ENCODE measurements around the gene AOC1.

DNA sequence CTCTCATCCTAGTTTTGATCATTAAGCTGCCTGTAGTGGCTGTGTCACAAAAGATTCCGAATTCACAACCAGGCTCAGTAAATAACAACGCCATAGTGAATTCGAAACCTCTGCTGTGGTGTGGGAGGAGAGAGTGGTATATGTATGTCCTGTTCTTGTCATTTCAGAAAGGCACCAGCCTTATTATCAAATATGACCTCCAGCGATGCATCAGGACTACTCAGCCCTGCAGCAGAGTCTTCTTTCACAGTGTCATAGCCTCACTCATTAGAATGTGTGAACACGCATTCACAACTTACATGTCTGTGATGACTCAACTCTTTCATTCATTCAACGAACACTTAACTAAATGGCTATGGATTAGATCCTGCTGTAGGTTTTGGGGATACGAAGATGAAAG, 15.3 kb downstream of the AOC1 start:
- TF ChIP-seq CREB1 (IDR thresholded peaks at IDR 0.05) (no peak), CREB1 (CRISPR knock-in tag; IDR thresholded peaks at IDR 0.05) (no peak), CBFB (CRISPR knock-in tag; IDR thresholded peaks at IDR 0.05) (no peak), ZNF549 (CRISPR knock-in tag; IDR thresholded peaks at IDR 0.05) (no peak), ZNF251 (CRISPR knock-in tag; IDR thresholded peaks at IDR 0.05) (no peak), FOXA1 (IDR thresholded peaks at IDR 0.05) (no peak), FOXA1 (CRISPR knock-in tag; IDR thresholded peaks at IDR 0.05) (no peak), ZNF101 (CRISPR knock-in tag; IDR thresholded peaks at IDR 0.05; ENCODE audit: borderline replicate concordance, low read depth) (no peak), ZNF816 (CRISPR knock-in tag; IDR thresholded peaks at IDR 0.05; ENCODE audit: borderline replicate concordance) (no peak), FOXO4 (CRISPR knock-in tag; conservative IDR thresholded peaks at IDR 0.05) (no peak)
- TF ChIP-seq, protein P1, sequence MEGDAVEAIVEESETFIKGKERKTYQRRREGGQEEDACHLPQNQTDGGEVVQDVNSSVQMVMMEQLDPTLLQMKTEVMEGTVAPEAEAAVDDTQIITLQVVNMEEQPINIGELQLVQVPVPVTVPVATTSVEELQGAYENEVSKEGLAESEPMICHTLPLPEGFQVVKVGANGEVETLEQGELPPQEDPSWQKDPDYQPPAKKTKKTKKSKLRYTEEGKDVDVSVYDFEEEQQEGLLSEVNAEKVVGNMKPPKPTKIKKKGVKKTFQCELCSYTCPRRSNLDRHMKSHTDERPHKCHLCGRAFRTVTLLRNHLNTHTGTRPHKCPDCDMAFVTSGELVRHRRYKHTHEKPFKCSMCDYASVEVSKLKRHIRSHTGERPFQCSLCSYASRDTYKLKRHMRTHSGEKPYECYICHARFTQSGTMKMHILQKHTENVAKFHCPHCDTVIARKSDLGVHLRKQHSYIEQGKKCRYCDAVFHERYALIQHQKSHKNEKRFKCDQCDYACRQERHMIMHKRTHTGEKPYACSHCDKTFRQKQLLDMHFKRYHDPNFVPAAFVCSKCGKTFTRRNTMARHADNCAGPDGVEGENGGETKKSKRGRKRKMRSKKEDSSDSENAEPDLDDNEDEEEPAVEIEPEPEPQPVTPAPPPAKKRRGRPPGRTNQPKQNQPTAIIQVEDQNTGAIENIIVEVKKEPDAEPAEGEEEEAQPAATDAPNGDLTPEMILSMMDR (CRISPR knock-in tag; IDR thresholded peaks at IDR 0.05) = no peak

Measured in HepG2 (cell line).